BE2C (cell line): ENCODE results near the gene POMC.

Experiments
- DNase-seq: peaks from one replicate; pipeline ENCODE4 v3.0.0-alpha.2; 2020
- H3K27me3 ChIP-seq: fragments of 250-450 bp; sonication (Bioruptor Pico); 2 replicates; pipeline ENCODE4 v1.5.1; 2020; ENCODE audit warnings: mild to moderate bottlenecking
- H3K36me3 ChIP-seq: fragments of 250-450 bp; sonication (Bioruptor Pico); 2 replicates; pipeline ENCODE4 v1.5.1; 2020; ENCODE audit warnings: mild to moderate bottlenecking
- H3K4me1 ChIP-seq: fragments of 250-450 bp; sonication (Bioruptor Pico); 2 replicates; pipeline ENCODE4 v1.5.1; 2020
- H3K4me3 ChIP-seq: 2 replicates; pipeline ENCODE4 v1.5.1; 2011; ENCODE audit warnings: low read depth, low read length
- H3K9me3 ChIP-seq: fragments of 250-450 bp; sonication (Bioruptor Pico); 2 replicates; pipeline ENCODE4 v1.5.1; 2020
- TF ChIP-seq, protein P1 (sequence below): IDR thresholded peaks from 2 replicates; pipeline ENCODE4 v1.5.1; 2012; ENCODE audit warnings: mild to moderate bottlenecking, low read depth, low read length

The POMC gene

GRCh38 chr2:25198209-25198525 lies 29.8 kb upstream of the POMC start:
- H3K36me3 ChIP-seq: no peaks in the 10 kb centered on the region
- no peak overlapping the region for H3K4me3 ChIP-seq
- DNase-seq: no peak
- H3K4me1 ChIP-seq: no peaks in the 10 kb centered on the region
- no peaks in the 10 kb centered on the region for H3K9me3 ChIP-seq
- no peaks in the 10 kb centered on the region for H3K27me3 ChIP-seq
- TF ChIP-seq, protein P1, sequence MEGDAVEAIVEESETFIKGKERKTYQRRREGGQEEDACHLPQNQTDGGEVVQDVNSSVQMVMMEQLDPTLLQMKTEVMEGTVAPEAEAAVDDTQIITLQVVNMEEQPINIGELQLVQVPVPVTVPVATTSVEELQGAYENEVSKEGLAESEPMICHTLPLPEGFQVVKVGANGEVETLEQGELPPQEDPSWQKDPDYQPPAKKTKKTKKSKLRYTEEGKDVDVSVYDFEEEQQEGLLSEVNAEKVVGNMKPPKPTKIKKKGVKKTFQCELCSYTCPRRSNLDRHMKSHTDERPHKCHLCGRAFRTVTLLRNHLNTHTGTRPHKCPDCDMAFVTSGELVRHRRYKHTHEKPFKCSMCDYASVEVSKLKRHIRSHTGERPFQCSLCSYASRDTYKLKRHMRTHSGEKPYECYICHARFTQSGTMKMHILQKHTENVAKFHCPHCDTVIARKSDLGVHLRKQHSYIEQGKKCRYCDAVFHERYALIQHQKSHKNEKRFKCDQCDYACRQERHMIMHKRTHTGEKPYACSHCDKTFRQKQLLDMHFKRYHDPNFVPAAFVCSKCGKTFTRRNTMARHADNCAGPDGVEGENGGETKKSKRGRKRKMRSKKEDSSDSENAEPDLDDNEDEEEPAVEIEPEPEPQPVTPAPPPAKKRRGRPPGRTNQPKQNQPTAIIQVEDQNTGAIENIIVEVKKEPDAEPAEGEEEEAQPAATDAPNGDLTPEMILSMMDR: no peak

DNA sequence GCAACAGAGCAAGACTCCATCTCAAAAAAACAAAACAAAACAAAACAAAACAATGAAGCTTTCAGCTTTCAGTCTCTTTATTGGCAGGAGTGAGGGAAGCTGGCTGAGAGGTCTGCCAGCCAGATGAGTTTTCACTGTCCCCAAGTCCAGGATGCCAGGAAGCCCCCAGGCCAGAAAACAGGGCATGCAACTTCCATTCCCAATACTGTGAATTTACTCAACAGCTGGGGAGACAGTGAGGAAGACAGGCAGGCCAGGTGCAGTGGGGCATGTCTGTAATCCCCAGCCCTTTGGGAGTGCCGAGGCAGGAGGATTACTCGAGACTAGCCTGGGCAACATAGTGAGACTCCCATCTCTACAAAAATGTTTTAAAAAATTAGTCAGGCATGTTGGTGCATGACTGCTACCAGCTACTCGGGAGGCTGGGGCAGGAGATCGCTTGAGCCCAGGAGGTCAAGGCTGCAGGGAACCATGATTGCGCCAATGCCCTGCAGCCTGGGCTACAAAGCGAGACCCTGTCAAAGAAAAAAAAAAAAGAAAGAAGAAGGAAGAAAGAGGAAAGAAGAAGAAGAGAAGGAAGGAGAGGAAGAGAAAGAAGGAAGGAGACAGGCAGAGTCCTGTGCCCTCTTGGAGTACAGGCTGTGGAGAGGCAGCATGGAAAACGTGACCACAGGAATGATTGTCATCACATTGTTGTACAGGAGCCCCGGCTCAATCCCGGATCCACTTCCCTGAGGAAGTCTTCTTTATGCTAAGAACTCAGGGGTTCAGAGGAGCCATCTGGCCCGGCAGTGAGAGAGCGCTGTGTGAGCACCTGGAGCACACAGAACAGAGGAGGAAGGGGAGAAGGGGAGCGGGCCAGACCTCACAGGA lies 29.2 kb upstream of the POMC start:
- Histone ChIP-seq H3K4me3 (no peak overlapping the region), H3K27me3 (no peaks in the 10 kb centered on the region), H3K4me1 (no peaks in the 10 kb centered on the region), H3K9me3 (no peaks in the 10 kb centered on the region), H3K36me3 (no peaks in the 10 kb centered on the region)
- TF ChIP-seq, protein P1: no peak
- no peak for DNase-seq

DNA sequence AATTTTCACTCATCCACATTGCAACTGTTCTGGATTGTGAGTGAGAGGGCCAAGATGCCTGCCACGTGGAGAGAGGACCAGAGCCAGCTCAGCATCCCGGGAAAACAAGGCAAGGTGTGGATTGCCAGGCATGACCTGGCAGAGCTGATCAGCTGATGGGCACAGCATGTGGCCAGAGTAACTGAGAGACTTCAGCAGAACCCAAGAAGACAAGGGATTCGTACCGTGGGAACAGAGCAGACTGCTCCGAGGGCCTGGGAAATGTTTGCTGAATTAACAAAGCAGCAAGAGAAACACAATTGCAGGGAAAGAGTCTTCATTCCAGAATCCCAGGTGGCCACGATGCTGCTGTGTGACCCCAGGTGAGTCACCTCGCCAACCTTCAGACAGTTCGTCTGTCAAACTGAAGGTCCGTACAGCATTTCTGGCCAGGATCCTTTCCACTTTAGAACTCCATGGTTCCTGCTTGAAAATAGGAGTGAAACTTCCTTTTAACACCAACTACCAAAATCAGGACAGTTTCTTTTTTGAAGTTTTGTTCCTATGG lies 26.3 kb upstream of the POMC start:
- TF ChIP-seq, protein P1: no peak
- no peaks in the 10 kb centered on the region for H3K4me1 ChIP-seq
- H3K9me3 ChIP-seq: no peaks in the 10 kb centered on the region
- no peak overlapping the region for H3K4me3 ChIP-seq
- H3K27me3 ChIP-seq: no peaks in the 10 kb centered on the region
- no peak for DNase-seq
- H3K36me3 ChIP-seq: no peaks in the 10 kb centered on the region

DNA sequence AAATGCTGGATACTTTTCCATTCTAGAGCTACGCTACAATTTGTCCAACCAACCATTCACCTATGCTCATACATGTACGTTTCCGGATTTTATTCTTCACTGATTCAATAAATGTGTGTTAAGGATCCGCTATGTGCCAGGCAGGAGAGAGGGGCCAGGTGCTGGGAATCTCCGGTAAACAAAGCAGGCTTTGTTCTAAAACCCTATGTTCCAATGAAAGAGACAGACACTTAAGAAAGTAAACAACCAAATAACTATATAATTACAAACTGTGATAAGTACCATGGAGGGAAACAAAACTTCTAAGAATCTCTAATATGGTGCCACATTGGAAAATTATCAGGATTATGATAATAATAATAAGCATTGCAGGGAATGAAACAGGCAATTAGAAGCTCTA lies 22.2 kb upstream of the POMC start:
- no peaks in the 10 kb centered on the region for H3K9me3 ChIP-seq
- no peaks in the 10 kb centered on the region for H3K4me1 ChIP-seq
- no peaks in the 10 kb centered on the region for H3K36me3 ChIP-seq
- TF ChIP-seq, protein P1: no peak
- no peaks in the 10 kb centered on the region for H3K27me3 ChIP-seq
- DNase-seq: no peak
- no peak overlapping the region for H3K4me3 ChIP-seq

DNA sequence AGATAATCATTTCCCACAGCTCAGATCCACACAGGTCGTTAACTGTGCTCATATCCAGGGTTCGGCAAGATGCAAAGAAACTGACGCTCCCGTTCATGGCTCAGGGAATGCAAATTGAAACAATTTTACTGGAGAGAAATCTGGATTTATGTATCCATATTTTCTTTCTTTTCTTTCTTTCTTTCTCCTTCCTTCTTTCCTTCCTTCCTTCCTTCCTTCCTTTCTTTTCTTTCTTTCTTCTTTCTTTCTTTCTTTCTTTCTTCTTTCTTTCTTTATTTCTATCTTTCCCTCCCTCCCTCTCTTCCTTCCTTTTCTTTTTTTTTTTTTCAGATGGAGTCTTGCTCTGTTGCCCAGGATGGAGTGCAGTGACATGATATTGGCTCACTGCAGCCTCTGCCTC lies 20.0 kb upstream of the POMC start:
- H3K4me1 ChIP-seq: no peaks in the 10 kb centered on the region
- H3K4me3 ChIP-seq: no peak overlapping the region
- no peaks in the 10 kb centered on the region for H3K9me3 ChIP-seq
- H3K27me3 ChIP-seq: no peaks in the 10 kb centered on the region
- TF ChIP-seq, protein P1: no peak
- no peak for DNase-seq
- H3K36me3 ChIP-seq: no peaks in the 10 kb centered on the region

DNA sequence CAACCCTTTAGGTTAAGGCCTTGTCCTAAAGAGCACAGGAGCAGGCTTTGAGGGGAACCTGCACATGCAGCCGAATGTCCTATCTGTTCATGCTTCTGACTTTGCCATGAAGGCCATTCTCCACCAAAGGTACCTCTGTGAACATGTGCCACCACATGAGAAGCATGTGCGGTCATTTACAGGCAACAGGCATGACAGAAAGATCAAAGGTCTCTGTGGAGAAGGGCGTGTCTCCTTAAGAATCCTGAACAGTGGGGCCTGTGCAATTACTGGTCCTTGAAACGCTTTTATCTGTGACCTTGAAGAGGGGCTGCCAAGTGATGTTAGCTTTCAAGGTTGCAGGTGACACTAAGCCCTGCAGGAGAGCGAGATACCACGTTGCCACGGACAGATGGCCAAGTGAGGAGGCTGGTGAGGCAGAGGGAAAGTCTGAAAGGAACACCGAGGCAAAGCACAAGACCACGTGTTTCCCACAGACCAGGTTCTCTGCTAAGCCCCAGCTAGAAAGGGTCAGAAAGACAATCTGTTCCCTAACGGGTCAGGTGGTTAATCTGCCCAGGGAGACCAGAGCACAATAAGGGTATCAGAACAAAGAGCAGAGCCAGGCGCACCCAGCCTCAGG lies 19.5 kb upstream of the POMC start:
- no peaks in the 10 kb centered on the region for H3K4me1 ChIP-seq
- H3K27me3 ChIP-seq: no peaks in the 10 kb centered on the region
- TF ChIP-seq, protein P1: no peak
- H3K36me3 ChIP-seq: no peaks in the 10 kb centered on the region
- H3K4me3 ChIP-seq: no peak overlapping the region
- no peak for DNase-seq
- no peaks in the 10 kb centered on the region for H3K9me3 ChIP-seq
